HEK293 (cell line): ENCODE measurements around the gene MCCC2.
A peak's percentile ranks its signal among the peaks of the same experiment; 100 is the strongest.

Experiments
- HOXC10 ChIP-seq: sonication (generic); formaldehyde crosslinking; IDR thresholded peaks from 2 replicates; pipeline ENCODE4 v1.8.1; 2023; ENCODE audit warnings: mild to moderate bottlenecking, missing genetic modification reagents
- IKZF3 ChIP-seq: fragments of 450-650 bp; IDR thresholded peaks from 2 replicates; pipeline ENCODE4 v1.5.0; 2018; ENCODE audit warnings: missing biosample characterization, mild to moderate bottlenecking, missing genetic modification characterization, moderate library complexity
- MYNN ChIP-seq: fragments of 450-650 bp; formaldehyde crosslinking; IDR thresholded peaks from 2 replicates; pipeline ENCODE4 v1.5.1; 2016; ENCODE audit warnings: missing biosample characterization, missing genetic modification characterization, borderline replicate concordance
- OVOL3 ChIP-seq: fragments of 450-650 bp; formaldehyde crosslinking; IDR thresholded peaks from 2 replicates; pipeline ENCODE4 v1.5.1; 2016; ENCODE audit warnings: missing biosample characterization, missing genetic modification characterization
- PRDM1 ChIP-seq: fragments of 450-650 bp; formaldehyde crosslinking; IDR thresholded peaks from 2 replicates; pipeline ENCODE4; 2016; ENCODE audit warnings: missing biosample characterization, missing genetic modification characterization
- PRDM6 ChIP-seq: fragments of 450-650 bp; formaldehyde crosslinking; IDR thresholded peaks from 2 replicates; pipeline ENCODE4 v1.5.1; 2017; ENCODE audit warnings: missing biosample characterization, missing genetic modification characterization
- SP3 ChIP-seq: fragments of 450-650 bp; formaldehyde crosslinking; IDR thresholded peaks from 2 replicates; pipeline ENCODE4 v1.5.1; 2016; ENCODE audit warnings: missing biosample characterization, missing genetic modification characterization
- SP7 ChIP-seq: fragments of 450-650 bp; formaldehyde crosslinking; IDR thresholded peaks from 2 replicates; pipeline ENCODE4 v1.5.1; 2016; ENCODE audit warnings: missing biosample characterization, missing genetic modification characterization
- YY1 ChIP-seq: fragments of 450-650 bp; formaldehyde crosslinking; IDR thresholded peaks from 2 replicates; pipeline ENCODE4 v1.5.1; 2018; ENCODE audit warnings: missing biosample characterization, missing genetic modification characterization
- YY2 ChIP-seq: fragments of 450-650 bp; formaldehyde crosslinking; IDR thresholded peaks from 2 replicates; pipeline ENCODE4 v1.5.1; 2016; ENCODE audit warnings: missing biosample characterization, missing genetic modification characterization
- ZFP69B ChIP-seq: fragments of 450-650 bp; formaldehyde crosslinking; IDR thresholded peaks from 2 replicates; pipeline ENCODE4 v1.5.1; 2016; ENCODE audit warnings: missing biosample characterization, missing genetic modification characterization
- ZNF112 ChIP-seq: fragments of 450-650 bp; formaldehyde crosslinking; IDR thresholded peaks from 2 replicates; pipeline ENCODE4 v1.5.0; 2017; ENCODE audit warnings: missing biosample characterization, missing genetic modification characterization
- ZNF121 ChIP-seq: fragments of 450-650 bp; formaldehyde crosslinking; IDR thresholded peaks from 2 replicates; pipeline ENCODE4 v1.5.1; 2016; ENCODE audit warnings: missing biosample characterization, missing genetic modification characterization
- ZNF146 ChIP-seq: fragments of 450-650 bp; formaldehyde crosslinking; IDR thresholded peaks from 2 replicates; pipeline ENCODE4 v1.5.1; 2016; ENCODE audit warnings: missing biosample characterization, missing genetic modification characterization
- ZNF174 ChIP-seq: fragments of 450-650 bp; formaldehyde crosslinking; IDR thresholded peaks from 2 replicates; pipeline ENCODE4 v1.5.0; 2017; ENCODE audit warnings: missing biosample characterization, mild to moderate bottlenecking, missing genetic modification characterization
- ZNF223 ChIP-seq: fragments of 450-650 bp; formaldehyde crosslinking; IDR thresholded peaks from 2 replicates; pipeline ENCODE4 v1.5.1; 2016; ENCODE audit warnings: missing biosample characterization, missing genetic modification characterization
- ZNF26 ChIP-seq: fragments of 450-650 bp; formaldehyde crosslinking; IDR thresholded peaks from 2 replicates; pipeline ENCODE4 v1.5.1; 2016; ENCODE audit warnings: missing biosample characterization, missing genetic modification characterization
- ZNF350 ChIP-seq: fragments of 450-650 bp; formaldehyde crosslinking; IDR thresholded peaks from 2 replicates; pipeline ENCODE4 v1.5.0; 2017; ENCODE audit warnings: missing biosample characterization, mild to moderate bottlenecking, missing genetic modification characterization
- ZNF362 ChIP-seq: fragments of 450-650 bp; formaldehyde crosslinking; IDR thresholded peaks from 2 replicates; pipeline ENCODE4 v1.5.1; 2016; ENCODE audit warnings: missing biosample characterization, missing genetic modification characterization
- ZNF473 ChIP-seq: fragments of 450-650 bp; formaldehyde crosslinking; IDR thresholded peaks from 2 replicates; pipeline ENCODE4 v1.5.1; 2017; ENCODE audit warnings: missing biosample characterization, missing genetic modification characterization
- ZNF518A ChIP-seq: fragments of 450-650 bp; formaldehyde crosslinking; conservative IDR thresholded peaks from 2 replicates; pipeline ENCODE4 v1.5.1; 2016; ENCODE audit warnings: low read depth, missing biosample characterization, missing genetic modification characterization
- ZNF530 ChIP-seq: fragments of 450-650 bp; formaldehyde crosslinking; IDR thresholded peaks from 2 replicates; pipeline ENCODE4 v1.5.1; 2016; ENCODE audit warnings: low read depth, missing biosample characterization, missing genetic modification characterization
- ZNF549 ChIP-seq: fragments of 450-650 bp; IDR thresholded peaks from 2 replicates; pipeline ENCODE4 v1.5.1; 2018; ENCODE audit warnings: missing biosample characterization, missing genetic modification characterization, mild to moderate bottlenecking, inconsistent platforms, moderate library complexity
- ZNF558 ChIP-seq: fragments of 450-650 bp; formaldehyde crosslinking; IDR thresholded peaks from 2 replicates; pipeline ENCODE4 v1.5.1; 2016; ENCODE audit warnings: missing biosample characterization, missing genetic modification characterization
- ZNF623 ChIP-seq: fragments of 450-650 bp; formaldehyde crosslinking; IDR thresholded peaks from 2 replicates; pipeline ENCODE4 v1.5.1; 2016; ENCODE audit warnings: missing biosample characterization, missing genetic modification characterization
- ZNF626 ChIP-seq: fragments of 450-650 bp; sonication (Bioruptor Pico); formaldehyde crosslinking; IDR thresholded peaks from 2 replicates; pipeline ENCODE4 v1.5.1; 2018; ENCODE audit warnings: missing biosample characterization, missing genetic modification characterization, inconsistent platforms
- ZNF629 ChIP-seq: fragments of 450-650 bp; formaldehyde crosslinking; IDR thresholded peaks from 2 replicates; pipeline ENCODE4 v1.5.1; 2017; ENCODE audit warnings: missing biosample characterization, missing genetic modification characterization
- ZNF658 ChIP-seq: fragments of 450-650 bp; formaldehyde crosslinking; IDR thresholded peaks from 2 replicates; pipeline ENCODE4; 2016; ENCODE audit warnings: missing biosample characterization, missing genetic modification characterization
- ZNF747 ChIP-seq: fragments of 450-650 bp; formaldehyde crosslinking; IDR thresholded peaks from 2 replicates; pipeline ENCODE4 v1.5.1; 2016; ENCODE audit warnings: missing biosample characterization, missing genetic modification characterization
- ZNF76 ChIP-seq: fragments of 450-650 bp; formaldehyde crosslinking; IDR thresholded peaks from 2 replicates; pipeline ENCODE4; 2016; ENCODE audit warnings: low read depth, missing biosample characterization, missing genetic modification characterization, borderline replicate concordance
- ZSCAN18 ChIP-seq: fragments of 450-650 bp; formaldehyde crosslinking; IDR thresholded peaks from 2 replicates; pipeline ENCODE4 v1.5.1; 2016; ENCODE audit warnings: missing biosample characterization, missing genetic modification characterization

Gene MCCC2

GRCh38 chr5:71601222-71602026 lies 14.3 kb downstream of the MCCC2 start (continued):
- TF ChIP-seq SP3 (tag by site-specific recombination), result 0 out of 2 replicates have a peak, but pooled peaks have one; percentile 27
- TF ChIP-seq ZNF223, result no peak
- TF ChIP-seq ZNF112, result no peak
- no peak for TF ChIP-seq YY1
- no peak for TF ChIP-seq MYNN (tag by site-specific recombination)
- no peak for TF ChIP-seq ZNF350 (tag by site-specific recombination)
- no peak for TF ChIP-seq ZNF658 (tag by site-specific recombination)
- TF ChIP-seq ZNF530 (tag by site-specific recombination), result no peak
- no peak for TF ChIP-seq ZNF747 (tag by site-specific recombination)
- TF ChIP-seq ZNF549 (tag by site-specific recombination), result no peak; the same call in 1 of the 2 replicates
- TF ChIP-seq ZNF629 (tag by site-specific recombination), result peak; percentile 93
- no peak for TF ChIP-seq IKZF3
- peak; percentile 74 for TF ChIP-seq PRDM1 (tag by site-specific recombination)
- no peak for TF ChIP-seq ZNF146 (tag by site-specific recombination)
- no peak; the same call in 1 of the 2 replicates for TF ChIP-seq ZNF558 (tag by site-specific recombination)
- TF ChIP-seq ZSCAN18 (tag by site-specific recombination), result no peak
- no peak for TF ChIP-seq ZNF174 (tag by site-specific recombination)
- TF ChIP-seq PRDM6 (tag by site-specific recombination), result peak; percentile 99
- TF ChIP-seq ZNF121 (tag by site-specific recombination), result no peak
- no peak for TF ChIP-seq ZNF362 (tag by site-specific recombination)
- peak; percentile 90 for TF ChIP-seq SP7 (tag by site-specific recombination)
- no peak for TF ChIP-seq ZNF76
- no peak for TF ChIP-seq ZFP69B
- no peak for TF ChIP-seq ZNF473 (tag by site-specific recombination)
- no peak for TF ChIP-seq ZNF626 (tag by site-specific recombination)
- no peak for TF ChIP-seq OVOL3
- TF ChIP-seq HOXC10 (CRISPR knock-in tag), result no peak
- no peak for TF ChIP-seq ZNF26 (tag by site-specific recombination)
- TF ChIP-seq ZNF623 (tag by site-specific recombination), result no peak
- TF ChIP-seq ZNF518A (tag by site-specific recombination), result no peak
- no peak for TF ChIP-seq YY2 (tag by site-specific recombination)
